Calu3 (cell line): ENCODE results near the gene EML6. TPM values are rescaled to one million over a fixed set of nuclear protein-coding genes. Genes with fewer than 3 reads are reported as not detected.
"Not testable (repeated sequence)": the region's sequence is repeated elsewhere in the genome, so short reads cannot be mapped to it uniquely, and the experiment has no call there.

ENCODE experiments used
- BruUV-seq: library from RNA; stranded (reverse); fragments of 400-500 nt; replicated peaks from 2 replicates; lab custom pipeline; 2021; lab: Mats Ljungman, UMichigan
- CTCF ChIA-PET: fragments of 300-600 bp; sonication (Branson Sonifier 250); formaldehyde crosslinking; loops from one replicate; lab custom pipeline; 2022; ENCODE audit warnings: antibody characterized with exemption; lab: Charles Lee
- DNase-seq: peaks from one replicate; pipeline ENCODE4 v3.0.0; 2022
- H3K27ac Mint-ChIP-seq: one replicate; pipeline ENCODE4 v1.8.0; 2022; ENCODE audit warnings: mixed read lengths; ENCODE audit not compliant: unreplicated experiment
- H3K27me3 Mint-ChIP-seq: one replicate; pipeline ENCODE4 v1.8.0; 2022; ENCODE audit warnings: mixed read lengths; ENCODE audit not compliant: unreplicated experiment
- H3K36me3 Mint-ChIP-seq: one replicate; pipeline ENCODE4 v1.8.0; 2022; ENCODE audit warnings: mild to moderate bottlenecking, moderate library complexity, mixed read lengths; ENCODE audit not compliant: insufficient read depth, unreplicated experiment
- H3K4me1 Mint-ChIP-seq: one replicate; pipeline ENCODE4 v1.8.0; 2022; ENCODE audit warnings: mild to moderate bottlenecking, low read depth, mixed read lengths; ENCODE audit not compliant: unreplicated experiment
- H3K4me3 Mint-ChIP-seq: one replicate; pipeline ENCODE4 v1.8.0; 2022; ENCODE audit warnings: mild to moderate bottlenecking, low read depth, moderate library complexity, mixed read lengths; ENCODE audit not compliant: unreplicated experiment
- H3K9me3 Mint-ChIP-seq: one replicate; pipeline ENCODE4 v1.8.0; 2022; ENCODE audit warnings: low read depth, mixed read lengths; ENCODE audit not compliant: unreplicated experiment
- intact Hi-C: fragments of 100-400 bp; cut with micrococcal nuclease; formaldehyde crosslinking; loops from one replicate; pipeline ENCODE4 v1.10.0; 2022; ENCODE audit not compliant: unreplicated experiment
- total RNA-seq: library from RNA; stranded (reverse); gene quantifications from 2 replicates; pipeline ENCODE4 v1.2.3, GENCODE V29; 2022
- TF ChIP-seq, protein P1 (sequence below): fragments of 200-600 bp; IDR thresholded peaks from one replicate; pipeline ENCODE4 v1.8.0; 2022; ENCODE audit warnings: antibody characterized with exemption; ENCODE audit not compliant: unreplicated experiment

The EML6 gene
- total RNA-seq, 1 experiment from 2014 or later = 0.45 TPM

GRCh38 chr2:54872780-54873179 lies 149.3 kb downstream of the EML6 start:
- H3K4me1 Mint-ChIP-seq = peaks cover 11% of the 10 kb centered on the region

GRCh38 chr2:54873236-54873635 lies 149.8 kb downstream of the EML6 start:
- H3K4me3 Mint-ChIP-seq, H3K27me3 Mint-ChIP-seq: not testable (repeated sequence)
- CTCF ChIA-PET = interaction anchor here (1.0 to 1.4 kb wide), 2 partner anchors 9 to 49 kb away, joined by 3 read pairs; no protein-coding TSS in a partner anchor

More at GRCh38 chr2:54872780-54873179, 149.3 kb downstream of the EML6 start:
- no peaks in the 10 kb centered on the region for H3K27me3 Mint-ChIP-seq
- BruUV-seq = no TSS peak
- intact Hi-C loops = no loop called here
- no peak overlapping the region for H3K27ac Mint-ChIP-seq
- TF ChIP-seq, protein P1, sequence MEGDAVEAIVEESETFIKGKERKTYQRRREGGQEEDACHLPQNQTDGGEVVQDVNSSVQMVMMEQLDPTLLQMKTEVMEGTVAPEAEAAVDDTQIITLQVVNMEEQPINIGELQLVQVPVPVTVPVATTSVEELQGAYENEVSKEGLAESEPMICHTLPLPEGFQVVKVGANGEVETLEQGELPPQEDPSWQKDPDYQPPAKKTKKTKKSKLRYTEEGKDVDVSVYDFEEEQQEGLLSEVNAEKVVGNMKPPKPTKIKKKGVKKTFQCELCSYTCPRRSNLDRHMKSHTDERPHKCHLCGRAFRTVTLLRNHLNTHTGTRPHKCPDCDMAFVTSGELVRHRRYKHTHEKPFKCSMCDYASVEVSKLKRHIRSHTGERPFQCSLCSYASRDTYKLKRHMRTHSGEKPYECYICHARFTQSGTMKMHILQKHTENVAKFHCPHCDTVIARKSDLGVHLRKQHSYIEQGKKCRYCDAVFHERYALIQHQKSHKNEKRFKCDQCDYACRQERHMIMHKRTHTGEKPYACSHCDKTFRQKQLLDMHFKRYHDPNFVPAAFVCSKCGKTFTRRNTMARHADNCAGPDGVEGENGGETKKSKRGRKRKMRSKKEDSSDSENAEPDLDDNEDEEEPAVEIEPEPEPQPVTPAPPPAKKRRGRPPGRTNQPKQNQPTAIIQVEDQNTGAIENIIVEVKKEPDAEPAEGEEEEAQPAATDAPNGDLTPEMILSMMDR = no peak
- no peak for DNase-seq
- no peak overlapping the region for H3K4me3 Mint-ChIP-seq
- CTCF ChIA-PET = interaction anchor here (1.0 to 1.4 kb wide), 2 partner anchors 9 to 49 kb away, joined by 3 read pairs; no protein-coding TSS in a partner anchor
- no peaks in the 10 kb centered on the region for H3K9me3 Mint-ChIP-seq
- no peaks in the 10 kb centered on the region for H3K36me3 Mint-ChIP-seq

GRCh38 chr2:54876764-54877163 lies 153.3 kb downstream of the EML6 start:
- TF ChIP-seq, protein P1 = no peak
- Mint-ChIP-seq H3K27ac (no peak overlapping the region), H3K36me3 (no peaks in the 10 kb centered on the region), H3K9me3 (no peaks in the 10 kb centered on the region), H3K4me3 (no peak overlapping the region), H3K27me3 (no peaks in the 10 kb centered on the region), H3K4me1 (peaks cover 11% of the 10 kb centered on the region)
- intact Hi-C loops = no loop called here
- no TSS peak for BruUV-seq
- CTCF ChIA-PET = interaction anchor here (0.7 to 1.4 kb wide), 2 partner anchors 10 to 137 kb away, joined by 3 to 4 read pairs; no protein-coding TSS in a partner anchor
- DNase-seq = no peak

More at GRCh38 chr2:54873236-54873635, 149.8 kb downstream of the EML6 start:
- DNase-seq, H3K9me3 Mint-ChIP-seq, intact Hi-C loops, H3K36me3 Mint-ChIP-seq, BruUV-seq, H3K27ac Mint-ChIP-seq: not testable (repeated sequence)
- peaks cover 11% of the 10 kb centered on the region for H3K4me1 Mint-ChIP-seq

DNA sequence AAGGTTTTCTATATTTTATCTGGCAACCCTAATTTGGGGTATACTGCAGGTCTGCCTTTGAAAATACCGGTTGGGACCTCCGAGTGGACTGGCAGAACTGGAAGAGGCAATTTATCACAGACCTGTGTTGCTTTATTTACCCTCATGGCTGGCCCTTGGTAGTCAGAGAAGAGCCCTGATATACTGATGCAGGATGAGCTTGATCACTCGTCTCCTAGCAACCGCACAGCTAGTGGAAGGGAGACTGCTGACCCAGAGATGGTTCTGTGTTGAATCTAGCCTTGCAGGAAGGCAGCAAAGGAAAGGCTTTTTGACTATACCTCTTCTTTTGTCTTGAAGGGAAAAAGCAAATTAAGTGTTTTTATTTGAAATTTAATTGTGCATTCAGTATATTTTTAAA lies 154.7 kb downstream of the EML6 start:
- intact Hi-C loops = no loop called here
- peaks cover 2% of the 10 kb centered on the region for H3K4me1 Mint-ChIP-seq
- H3K27me3 Mint-ChIP-seq = no peaks in the 10 kb centered on the region
- DNase-seq = no peak
- H3K9me3 Mint-ChIP-seq = no peaks in the 10 kb centered on the region
- no peak overlapping the region for H3K27ac Mint-ChIP-seq
- TF ChIP-seq, protein P1 = no peak
- CTCF ChIA-PET = no interaction called here
- H3K36me3 Mint-ChIP-seq = no peaks in the 10 kb centered on the region
- no TSS peak for BruUV-seq
- H3K4me3 Mint-ChIP-seq = no peak overlapping the region

DNA sequence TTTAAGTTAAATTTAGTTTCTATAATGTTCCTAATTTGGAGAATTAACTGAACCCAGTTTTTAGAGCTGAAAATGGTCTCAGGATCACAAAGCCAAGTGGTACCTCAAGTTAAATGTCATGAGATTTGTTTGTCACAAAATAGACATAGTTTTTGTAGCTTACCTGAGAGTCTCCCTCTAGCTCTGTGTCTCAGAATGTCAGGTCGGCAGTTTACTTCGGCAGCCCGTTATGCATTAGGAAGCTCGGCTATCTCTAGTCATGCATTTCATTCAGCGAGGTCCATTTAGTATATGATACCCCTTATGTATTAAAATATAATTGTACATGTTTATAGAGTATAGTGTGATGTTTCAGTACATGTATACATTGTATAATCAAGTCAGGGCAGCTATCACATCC lies 155.6 kb downstream of the EML6 start:
- Mint-ChIP-seq H3K36me3 (no peaks in the 10 kb centered on the region), H3K27ac (no peak overlapping the region), H3K9me3 (no peaks in the 10 kb centered on the region), H3K4me1 (peaks cover 5% of the 10 kb centered on the region), H3K4me3 (no peak overlapping the region), H3K27me3 (no peaks in the 10 kb centered on the region)
- BruUV-seq = no TSS peak
- CTCF ChIA-PET = no interaction called here
- DNase-seq = no peak
- TF ChIP-seq, protein P1 = no peak
- intact Hi-C loops = no loop called here
